ENCODE measurements around the gene EEA1. TPM values are rescaled to one million over a fixed set of nuclear protein-coding genes. Genes with fewer than 3 reads are reported as not detected.

Gene EEA1
- total and polyA plus RNA-seq, 2 of the 8 experiments (the other 6 are each of a cell fraction or from before 2014, with no cell fraction given) = 1.0 to 18.8 TPM

DNA sequence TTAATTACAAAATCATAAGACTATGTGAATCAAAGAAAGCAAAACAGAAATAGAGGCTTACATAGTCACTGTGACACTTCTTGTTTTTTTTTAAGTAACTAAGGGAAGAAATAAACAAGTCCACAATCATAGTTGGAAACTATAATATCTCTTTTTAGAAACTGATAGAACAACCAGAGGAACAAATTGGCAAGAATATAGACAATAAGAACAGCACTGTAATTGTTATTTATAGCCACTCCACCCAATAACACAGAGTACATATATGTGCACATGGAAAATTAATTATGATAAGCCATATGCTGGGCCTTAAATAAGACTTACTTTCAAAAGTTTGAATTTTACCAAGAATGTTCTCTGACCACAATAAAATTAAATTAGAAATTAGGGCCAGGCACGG lies 125.2 kb downstream of the EEA1 start:
- Histone ChIP-seq H4K8ac (ENCODE audit: extremely low read depth, insufficient read depth, low read length) (no peak overlapping the region), H4K20me1 (replicated peaks in 1 of 2; ENCODE audit: control insufficient read depth in 1 of 2, insufficient read depth in 2 of 2, low read length in 2 of 2) (no peaks in the 10 kb centered on the region), H3K4me1 (replicated peaks in 1 of 4; ENCODE audit: control insufficient read depth in 3 of 4, insufficient read depth in 4 of 4, low read length in 3 of 4) (no peaks in the 10 kb centered on the region), H3K23me2 (ENCODE audit: low read depth, low read length) (no peaks in the 10 kb centered on the region), H3K14ac (ENCODE audit: insufficient read length) (no peak overlapping the region), H3K4me2 (ENCODE audit: insufficient read depth in 1 of 2, low read depth in 2 of 2, low read length in 2 of 2) (no peak overlapping the region), H3K18ac (ENCODE audit: extremely low read depth, low read length) (no peak overlapping the region), H3K36me3 (ENCODE audit: control insufficient read depth in 2 of 4, insufficient read depth in 4 of 4, low read length in 3 of 4) (peaks cover 0 to 3% (median 0%) of the 10 kb centered on the region in 4 experiments; a peak in 1 of 8 replicates), H3K9ac (replicated peaks in 1 of 4; ENCODE audit: extremely low read depth in 1 of 4, low read depth in 3 of 4, low read length in 3 of 4) (no peak overlapping the region), H2AK5ac (ENCODE audit: low read depth, low read length) (no peak overlapping the region), H3K4me3 (ENCODE audit: extremely low read depth in 1 of 4, insufficient read depth in 2 of 4, low read depth in 3 of 4, low read length in 4 of 4) (no peak overlapping the region), H2BK15ac (ENCODE audit: low read length) (no peak overlapping the region), H3K9me3 (ENCODE audit: insufficient read depth in 2 of 2, low read depth in 1 of 2, low read length in 1 of 2) (no peaks in the 10 kb centered on the region), H2BK12ac (ENCODE audit: low read depth, low read length) (no peak overlapping the region), H2BK5ac (ENCODE audit: low read depth, low read length) (no peak overlapping the region), H4K91ac (replicated peaks; ENCODE audit: insufficient read length, low read length) (no peak overlapping the region), H3K4ac (replicated peaks; ENCODE audit: insufficient read length, low read depth, low read length) (no peak overlapping the region), H4K5ac (ENCODE audit: insufficient read length, low read depth, low read length) (no peak overlapping the region), H3K27ac (ENCODE audit: low read depth, low read length) (no peak overlapping the region), H2AFZ (ENCODE audit: low read length) (no peak overlapping the region), H2BK20ac (ENCODE audit: low read length) (no peak overlapping the region), H3K79me1 (ENCODE audit: low read depth, low read length) (no peaks in the 10 kb centered on the region), H3K23ac (ENCODE audit: insufficient read length) (no peak overlapping the region), H2BK120ac (replicated peaks; ENCODE audit: low read depth, low read length) (no peak overlapping the region), H3K79me2 (ENCODE audit: control insufficient read depth in 1 of 2, insufficient read depth in 2 of 2, low read length in 2 of 2) (no peaks in the 10 kb centered on the region), H3K56ac (replicated peaks; ENCODE audit: insufficient read length, low read depth, low read length) (no peak overlapping the region), H3K27me3 (replicated peaks in 1 of 4; ENCODE audit: control insufficient read depth in 3 of 4, extremely low read depth in 1 of 4, insufficient read depth in 3 of 4, low read length in 3 of 4) (no peaks in the 10 kb centered on the region)
- CTCF ChIA-PET (ENCODE audit: partially characterized antibody) = no interaction called here
- no peak for FAIRE-seq
- no peak for DNase-seq (ENCODE audit: low read depth in 1 of 2, low spot score in 2 of 2)
- 91% methylated on average over 1 of the region's 1 CpG; no CpG with 5 or more reads in 1 of the 2 experiments for WGBS, 2 experiments (ENCODE audit: extremely low coverage in 1 of 2, insufficient coverage in 1 of 2, insufficient read length in 1 of 2, insufficient replicate concordance in 2 of 2, low coverage in 1 of 2, low lambda C conversion rate in 2 of 2, missing lambda C conversion rate in 1 of 2)
- POLR2A ChIA-PET (ENCODE audit: partially characterized antibody) = no interaction called here
- TF ChIP-seq CHD7 (IDR thresholded peaks at IDR 0.05; ENCODE audit: insufficient replicate concordance, low read length) = no peak

Measured in H1 (cell line).